PC-3 (cell line): ENCODE data around the gene LGALS4. TPM values are rescaled to one million over a fixed set of nuclear protein-coding genes. Genes with fewer than 3 reads are reported as not detected.

Experiments used
- ATAC-seq: fragments of 200-7000 bp; cut with Tn5 transposase; 2 replicates; pipeline ENCODE4 v1.9.1; 2020; ENCODE audit warnings: mild to moderate bottlenecking, moderate library complexity
- BruUV-seq: library from RNA; stranded (reverse); fragments of 400-500 nt; replicated peaks from 2 replicates; lab custom pipeline; 2021; lab: Mats Ljungman, UMichigan
- CTCF ChIA-PET: fragments of 300-600 bp; sonication (Branson Sonifier 250); formaldehyde crosslinking; loops from one replicate; lab custom pipeline; 2022; ENCODE audit warnings: antibody characterized with exemption; lab: Charles Lee
- POLR2A ChIA-PET: fragments of 300-600 bp; sonication (Branson Sonifier 250); formaldehyde crosslinking; loops from one replicate; lab custom pipeline; 2022; ENCODE audit warnings: antibody characterized with exemption; ENCODE audit not compliant: unreplicated experiment; lab: Charles Lee
- DNase-seq: peaks from one replicate; pipeline ENCODE4 v3.0.0-alpha.2; 2015
- H2AFZ ChIP-seq: fragments of 300-600 bp; sonication (generic); 2 replicates; pipeline ENCODE4 v1.6.0; 2016; ENCODE audit warnings: antibody characterized with exemption, low read length
- H3F3A ChIP-seq: fragments of 300-600 bp; sonication (generic); one replicate; pipeline ENCODE4 v1.6.0; 2017; ENCODE audit warnings: antibody characterized with exemption, low read length, control low read depth, mild to moderate bottlenecking; ENCODE audit not compliant: unreplicated experiment
- H3K27ac ChIP-seq: fragments of 300-600 bp; sonication (generic); 2 replicates; pipeline ENCODE4 v1.5.1; 2016; ENCODE audit warnings: mild to moderate bottlenecking, low read length
- H3K27me3 ChIP-seq: fragments of 300-600 bp; sonication (generic); 2 replicates; pipeline ENCODE4 v1.6.1; 2016; ENCODE audit warnings: low read length, mixed read lengths
- H3K36me3 ChIP-seq: fragments of 300-600 bp; sonication (generic); 2 replicates; pipeline ENCODE4 v1.6.1; 2016; ENCODE audit warnings: low read depth, mixed run types, low read length, mixed read lengths
- H3K4me1 ChIP-seq: fragments of 300-600 bp; sonication (generic); 2 replicates; pipeline ENCODE4 v1.5.1; 2016; ENCODE audit warnings: low read length; ENCODE audit not compliant: insufficient read depth
- H3K4me2 ChIP-seq: fragments of 300-600 bp; sonication (generic); 2 replicates; pipeline ENCODE4 v1.6.0; 2016; ENCODE audit warnings: low read length
- H3K4me3 ChIP-seq: fragments of 300-600 bp; sonication (generic); 2 replicates; pipeline ENCODE4 v1.5.1; 2016; ENCODE audit warnings: mild to moderate bottlenecking, low read length, mixed read lengths
- H3K79me2 ChIP-seq: fragments of 300-600 bp; sonication (generic); 2 replicates; pipeline ENCODE4 v1.6.1; 2017; ENCODE audit warnings: low read length, mixed read lengths
- H3K9ac ChIP-seq: fragments of 300-600 bp; sonication (generic); 2 replicates; pipeline ENCODE4 v1.6.0; 2016; ENCODE audit warnings: mild to moderate bottlenecking, low read length
- H3K9me2 ChIP-seq: fragments of 300-600 bp; sonication (generic); replicated peaks from 2 replicates; pipeline ENCODE4 v1.6.1; 2016; ENCODE audit warnings: mixed run types, low read length, mixed read lengths
- H3K9me3 ChIP-seq: fragments of 300-600 bp; sonication (generic); 2 replicates; pipeline ENCODE4 v1.6.1; 2016; ENCODE audit warnings: low read length, mixed read lengths
- H4K20me1 ChIP-seq: fragments of 300-600 bp; sonication (generic); 2 replicates; pipeline ENCODE4 v1.6.1; 2016; ENCODE audit warnings: low read length, mixed read lengths
- CTCF ChIP-seq: fragments of 300-600 bp; sonication (generic); conservative IDR thresholded peaks from 2 replicates; pipeline ENCODE4 v1.5.1; 2017; ENCODE audit warnings: antibody characterized with exemption, low read depth, mild to moderate bottlenecking, low read length
- EZH2 ChIP-seq: fragments of 300-600 bp; sonication (generic); IDR thresholded peaks from one replicate; pipeline ENCODE4 v1.6.1; 2017; ENCODE audit warnings: antibody characterized with exemption, mild to moderate bottlenecking, low read length; ENCODE audit not compliant: unreplicated experiment
- EZH2phosphoT487 ChIP-seq: fragments of 300-600 bp; sonication (generic); IDR thresholded peaks from 2 replicates; pipeline ENCODE4 v1.6.1; 2018; ENCODE audit warnings: mild to moderate bottlenecking, antibody characterized with exemption, low read length, borderline replicate concordance
- intact Hi-C: fragments of 100-400 bp; cut with micrococcal nuclease; formaldehyde crosslinking; loops from 2 replicates; pipeline ENCODE4 v1.9.0; 2023
- total RNA-seq: library from RNA; depleted of rRNA; stranded (reverse); fragments of >200 nt; gene quantifications from 2 replicates; pipeline ENCODE4 v1.2.3, GENCODE V29; 2014

LGALS4 gene
- total RNA-seq, 1 experiment from 2014 or later: 0.51 TPM

- H2AFZ ChIP-seq: peak overlapping the region; percentile 91
- peak overlapping the region; percentile 88 for H3K9ac ChIP-seq
- intact Hi-C loops: loop anchor here (5.0 kb wide), 1 partner anchor 45 kb away; the partner anchor contains the start of genes NFKBIB and SIRT2
- no peak for TF ChIP-seq EZH2phosphoT487
- TF ChIP-seq CTCF: no peak
- no peak for TF ChIP-seq EZH2
- peak; percentile 1; the same call in 1 of the 2 replicates for ATAC-seq
- no peaks in the 10 kb centered on the region for H3F3A ChIP-seq
- no peaks in the 10 kb centered on the region for H3K27me3 ChIP-seq
- H3K27ac ChIP-seq: peak overlapping the region; percentile 78
- peaks cover 26% of the 10 kb centered on the region for H3K79me2 ChIP-seq
- DNase-seq: peak; percentile 57
- CTCF ChIA-PET: no interaction called here
- H3K4me1 ChIP-seq: peaks cover 23% of the 10 kb centered on the region
- H3K4me2 ChIP-seq: peak overlapping the region; percentile 97
- H3K9me3 ChIP-seq: no peaks in the 10 kb centered on the region
- no peaks in the 10 kb centered on the region for H3K9me2 ChIP-seq
- H3K36me3 ChIP-seq: peaks cover 7% of the 10 kb centered on the region
- peak overlapping the region; percentile 83 for H3K4me3 ChIP-seq
- POLR2A ChIA-PET: no interaction called here
- peaks cover 15% of the 10 kb centered on the region; the same call in 1 of the 2 replicates for H4K20me1 ChIP-seq
- TSS peak; percentile 45 for BruUV-seq
These were observed 39.7 kb upstream of the LGALS4 start for GRCh38 chr19:38852231-38853044.

GRCh38 chr19:38851622-38852230 lies 39.0 kb upstream of the LGALS4 start:
- ATAC-seq (peak; percentile 18), DNase-seq (peak; percentile 91)
- ChIA-PET CTCF (no interaction called here), POLR2A (interaction anchor here (0.6 kb wide), 1 partner anchor 79 kb away, joined by 3 read pairs; the partner anchor contains the start of genes MRPS12 and SARS2)
- peak overlapping the region; percentile 97 for H3K4me2 ChIP-seq
- H2AFZ ChIP-seq: peak overlapping the region; percentile 46; the same call in 1 of the 2 replicates
- BruUV-seq: no TSS peak
- TF ChIP-seq CTCF: no peak
- no peaks in the 10 kb centered on the region for H3K9me3 ChIP-seq
- H3K9ac ChIP-seq: peak overlapping the region; percentile 88
- H4K20me1 ChIP-seq: peaks cover 19% of the 10 kb centered on the region; the same call in 1 of the 2 replicates
- intact Hi-C loops: loop anchor here (5.0 kb wide), 1 partner anchor 46 kb away; the partner anchor contains the start of genes NFKBIB and SIRT2
- H3K79me2 ChIP-seq: peaks cover 33% of the 10 kb centered on the region
- peaks cover 14% of the 10 kb centered on the region for H3K36me3 ChIP-seq
- H3K9me2 ChIP-seq: no peaks in the 10 kb centered on the region
- peaks cover 28% of the 10 kb centered on the region for H3K4me1 ChIP-seq
- no peaks in the 10 kb centered on the region for H3K27me3 ChIP-seq
- no peaks in the 10 kb centered on the region for H3F3A ChIP-seq
- H3K4me3 ChIP-seq: peak overlapping the region; percentile 83
- H3K27ac ChIP-seq: peak overlapping the region; percentile 78
